HL-60/S4 (cell line): Measurements from ENCODE around the gene RNF43.
"Not testable (repeated sequence)": the region's sequence is repeated elsewhere in the genome, so short reads cannot be mapped to it uniquely, and the experiment has no call there.

Experiments
- in situ Hi-C: fragments of 300-500 bp; cut with MboI; formaldehyde crosslinking; loops from 2 replicates; pipeline ENCODE4 v1.14.3; 2022; ENCODE audit warnings: low sequenced_read_pairs

RNF43 gene

GRCh38 chr17:58410714-58411407 is 6.5 kb downstream of the RNF43 start:
- in situ Hi-C loops, result no loop called here

GRCh38 chr17:58409432-58409831 is 7.9 kb downstream of the RNF43 start:
- in situ Hi-C loops, result no loop called here

- in situ Hi-C loops, result no loop called here
Measured at GRCh38 chr17:58403311-58403710, 14.0 kb downstream of the RNF43 start.

- in situ Hi-C loops, result no loop called here
Measured at GRCh38 chr17:58402679-58403078, 14.7 kb downstream of the RNF43 start.

- in situ Hi-C loops, result no loop called here
Measured at GRCh38 chr17:58402047-58402446, 15.3 kb downstream of the RNF43 start.

GRCh38 chr17:58401287-58401686 is 16.0 kb downstream of the RNF43 start:
- in situ Hi-C loops, result no loop called here

- in situ Hi-C loops, result no loop called here
Measured at GRCh38 chr17:58400826-58401225, 16.5 kb downstream of the RNF43 start.

- in situ Hi-C loops, result no loop called here
Measured at GRCh38 chr17:58399974-58400373, 17.4 kb downstream of the RNF43 start.

- in situ Hi-C loops, result no loop called here
Measured at GRCh38 chr17:58398574-58399266, 18.6 kb downstream of the RNF43 start.

GRCh38 chr17:58397421-58397820 is 19.9 kb downstream of the RNF43 start:
- in situ Hi-C loops, result not testable (repeated sequence)

GRCh38 chr17:58396173-58396572 is 21.2 kb downstream of the RNF43 start:
- in situ Hi-C loops, result no loop called here

- in situ Hi-C loops, result no loop called here
Measured at GRCh38 chr17:58394534-58395223, 22.7 kb downstream of the RNF43 start.

- in situ Hi-C loops, result no loop called here
Measured at GRCh38 chr17:58391302-58391984, 25.9 kb downstream of the RNF43 start.

GRCh38 chr17:58390884-58391283 is 26.4 kb downstream of the RNF43 start:
- in situ Hi-C loops, result no loop called here

- in situ Hi-C loops, result no loop called here
Measured at GRCh38 chr17:58388302-58389190, 28.8 kb downstream of the RNF43 start.

- in situ Hi-C loops, result no loop called here
Measured at GRCh38 chr17:58387834-58388233, 29.5 kb downstream of the RNF43 start.

GRCh38 chr17:58386708-58387107 is 30.6 kb downstream of the RNF43 start:
- in situ Hi-C loops, result no loop called here

GRCh38 chr17:58385359-58385899 is 31.9 kb downstream of the RNF43 start:
- in situ Hi-C loops, result no loop called here

GRCh38 chr17:58384897-58385296 is 32.4 kb downstream of the RNF43 start:
- in situ Hi-C loops, result no loop called here

- in situ Hi-C loops, result no loop called here
Measured at GRCh38 chr17:58383892-58384462, 33.4 kb downstream of the RNF43 start.
